ENCODE data around the gene SERP2.

SERP2 gene

GRCh38 chr13:44362394-44363040 is 11.1 kb upstream of the SERP2 start:
- FAIRE-seq = no peak

GRCh38 chr13:44363631-44364344 is 9.8 kb upstream of the SERP2 start:
- no peak for FAIRE-seq

GRCh38 chr13:44364345-44365000 is 9.2 kb upstream of the SERP2 start:
- no peak for FAIRE-seq

- no peak for FAIRE-seq
Observed at GRCh38 chr13:44365008-44365407, 8.6 kb upstream of the SERP2 start.

GRCh38 chr13:44365899-44366298 is 7.7 kb upstream of the SERP2 start:
- FAIRE-seq = no peak

GRCh38 chr13:44368062-44368591 is 5.5 kb upstream of the SERP2 start:
- no peak for FAIRE-seq

GRCh38 chr13:44368599-44369368 is 4.8 kb upstream of the SERP2 start:
- no peak for FAIRE-seq

GRCh38 chr13:44371421-44371820 is 2.2 kb upstream of the SERP2 start:
- FAIRE-seq = no peak

- FAIRE-seq = no peak
Observed at GRCh38 chr13:44373247-44373600, 400 bp upstream of the SERP2 start.

- no peak for FAIRE-seq
Observed at GRCh38 chr13:44374348-44374712, 706 bp downstream of the SERP2 start.

- no peak for FAIRE-seq
Observed at GRCh38 chr13:44378277-44378676, 4.7 kb downstream of the SERP2 start.

- no peak for FAIRE-seq
Observed at GRCh38 chr13:44379885-44380284, 6.3 kb downstream of the SERP2 start.

- no peak for FAIRE-seq
Observed at GRCh38 chr13:44380404-44381165, 7.0 kb downstream of the SERP2 start.

- no peak for FAIRE-seq
Observed at GRCh38 chr13:44382635-44383145, 9.1 kb downstream of the SERP2 start.

- no peak for FAIRE-seq
Observed at GRCh38 chr13:44383945-44384344, 10.3 kb downstream of the SERP2 start.

- no peak for FAIRE-seq
Observed at GRCh38 chr13:44384778-44385177, 11.2 kb downstream of the SERP2 start.

- FAIRE-seq = no peak
Observed at GRCh38 chr13:44385401-44385800, 11.8 kb downstream of the SERP2 start.

GRCh38 chr13:44385847-44386246 is 12.2 kb downstream of the SERP2 start:
- FAIRE-seq = no peak

- no peak for FAIRE-seq
Observed at GRCh38 chr13:44386913-44387556, 13.4 kb downstream of the SERP2 start.

GRCh38 chr13:44388427-44389059 is 14.9 kb downstream of the SERP2 start:
- FAIRE-seq = no peak

GRCh38 chr13:44389060-44389666 is 15.5 kb downstream of the SERP2 start:
- FAIRE-seq = no peak

Measured in TTC549 (cell line).